PFSK-1 (cell line): Measurements from ENCODE around the gene HS3ST3B1. TPM values are rescaled to one million over a fixed set of nuclear protein-coding genes. Genes with fewer than 3 reads are reported as not detected.
A peak's percentile ranks its signal among the peaks of the same experiment; 100 is the strongest.

Experiments used
- FOXP2 ChIP-seq: optimal IDR thresholded peaks from 2 replicates; pipeline ENCODE3; 2011; ENCODE audit warnings: borderline replicate concordance, control low read depth, inconsistent platforms; ENCODE audit not compliant: insufficient read depth; ENCODE audit errors: extremely low read length, extremely low read depth
- POLR2AphosphoS5 ChIP-seq: IDR thresholded peaks from 2 replicates; pipeline ENCODE4 v1.6.1; 2012; ENCODE audit warnings: low read depth, mild to moderate bottlenecking, control low read depth, low read length, moderate library complexity
- SIN3A ChIP-seq: IDR thresholded peaks from 2 replicates; pipeline ENCODE4 v1.6.1; 2012; ENCODE audit warnings: mild to moderate bottlenecking, low read length, moderate library complexity, borderline replicate concordance; ENCODE audit not compliant: insufficient read depth
- TAF1 ChIP-seq: IDR thresholded peaks from 2 replicates; pipeline ENCODE4 v1.6.1; 2012; ENCODE audit warnings: low read length, control low read depth, borderline replicate concordance; ENCODE audit not compliant: insufficient read depth
- polyA plus RNA-seq: library from polyadenylated mRNA; unstranded; fragments of >200 nt; gene quantifications from one replicate; pipeline ENCODE4 v1.2.1, GENCODE V29; 2012; ENCODE audit warnings: low read depth, missing spikeins; ENCODE audit not compliant: insufficient read length
- TF ChIP-seq, protein P1 (sequence below), 2 experiments: IDR thresholded peaks; 2 replicates each; pipeline versions ENCODE4 v1.6.1 to v1.8.0; 2011 to 2012; ENCODE audit warnings: low read depth in 2 of 2, low read length in 2 of 2, control low read depth in 1 of 2, inconsistent platforms in 1 of 2, mild to moderate bottlenecking in 1 of 2, moderate library complexity in 1 of 2; ENCODE audit not compliant: insufficient read depth in 1 of 2

HS3ST3B1 gene
- 3.2 TPM for polyA plus RNA-seq

DNA sequence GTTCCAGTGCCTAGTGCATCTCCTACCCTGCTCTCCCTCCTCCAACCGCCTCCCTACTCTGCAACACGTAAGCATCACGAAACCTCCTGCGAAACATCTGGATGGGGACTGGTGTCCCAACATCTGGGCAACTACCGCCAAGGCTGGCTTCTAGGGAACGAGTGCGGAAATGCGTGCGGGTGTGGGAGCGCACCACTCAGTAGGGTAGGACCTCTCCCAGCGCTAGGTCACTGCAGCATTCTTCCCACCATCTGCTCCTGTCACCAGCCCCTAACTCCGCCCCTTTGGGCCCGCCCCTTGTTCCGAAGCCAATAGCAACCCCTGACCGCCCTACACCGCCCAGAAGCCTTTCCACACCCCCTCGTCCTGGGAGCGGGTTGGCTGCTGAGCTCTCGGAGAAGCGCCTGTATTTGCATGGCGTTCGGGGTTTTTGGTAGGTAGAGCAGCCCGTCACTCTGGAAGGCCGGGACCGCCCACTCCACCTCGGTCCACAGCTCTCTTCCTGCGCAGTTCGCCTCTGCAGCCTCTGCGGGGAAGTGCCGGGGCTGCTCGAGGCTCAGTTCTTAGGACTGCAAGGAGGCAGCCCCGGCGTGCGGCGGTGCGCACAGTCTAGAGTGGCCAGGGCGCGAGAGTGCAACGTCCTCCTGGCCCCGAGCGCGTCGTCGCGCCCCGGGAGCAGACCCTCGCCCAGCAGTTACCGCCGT is at the start of gene HS3ST3B1:
Gene HS3ST3B1 (plus strand): TSS at position 507 of the 704 bp plus-strand sequence. CDS start 438 bp downstream, outside the sequence.
- TF ChIP-seq SIN3A (peak; percentile 48; the same call in 1 of the 2 replicates), TAF1 (peak; percentile 96), FOXP2 (peak; percentile 71), POLR2AphosphoS5 (peak; percentile 95)
- TF ChIP-seq, protein P1, sequence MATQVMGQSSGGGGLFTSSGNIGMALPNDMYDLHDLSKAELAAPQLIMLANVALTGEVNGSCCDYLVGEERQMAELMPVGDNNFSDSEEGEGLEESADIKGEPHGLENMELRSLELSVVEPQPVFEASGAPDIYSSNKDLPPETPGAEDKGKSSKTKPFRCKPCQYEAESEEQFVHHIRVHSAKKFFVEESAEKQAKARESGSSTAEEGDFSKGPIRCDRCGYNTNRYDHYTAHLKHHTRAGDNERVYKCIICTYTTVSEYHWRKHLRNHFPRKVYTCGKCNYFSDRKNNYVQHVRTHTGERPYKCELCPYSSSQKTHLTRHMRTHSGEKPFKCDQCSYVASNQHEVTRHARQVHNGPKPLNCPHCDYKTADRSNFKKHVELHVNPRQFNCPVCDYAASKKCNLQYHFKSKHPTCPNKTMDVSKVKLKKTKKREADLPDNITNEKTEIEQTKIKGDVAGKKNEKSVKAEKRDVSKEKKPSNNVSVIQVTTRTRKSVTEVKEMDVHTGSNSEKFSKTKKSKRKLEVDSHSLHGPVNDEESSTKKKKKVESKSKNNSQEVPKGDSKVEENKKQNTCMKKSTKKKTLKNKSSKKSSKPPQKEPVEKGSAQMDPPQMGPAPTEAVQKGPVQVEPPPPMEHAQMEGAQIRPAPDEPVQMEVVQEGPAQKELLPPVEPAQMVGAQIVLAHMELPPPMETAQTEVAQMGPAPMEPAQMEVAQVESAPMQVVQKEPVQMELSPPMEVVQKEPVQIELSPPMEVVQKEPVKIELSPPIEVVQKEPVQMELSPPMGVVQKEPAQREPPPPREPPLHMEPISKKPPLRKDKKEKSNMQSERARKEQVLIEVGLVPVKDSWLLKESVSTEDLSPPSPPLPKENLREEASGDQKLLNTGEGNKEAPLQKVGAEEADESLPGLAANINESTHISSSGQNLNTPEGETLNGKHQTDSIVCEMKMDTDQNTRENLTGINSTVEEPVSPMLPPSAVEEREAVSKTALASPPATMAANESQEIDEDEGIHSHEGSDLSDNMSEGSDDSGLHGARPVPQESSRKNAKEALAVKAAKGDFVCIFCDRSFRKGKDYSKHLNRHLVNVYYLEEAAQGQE (IDR thresholded peaks at IDR 0.05; ENCODE audit: insufficient read depth in 1 of 2, low read depth in 2 of 2, low read length in 2 of 2): peak in 1 of 2 experiments; percentile 66; a peak in 1 of 4 replicates

GRCh38 chr17:14261406-14261805 is 39.5 kb upstream of the HS3ST3B1 start:
- no peak for TF ChIP-seq SIN3A
- no peak for TF ChIP-seq TAF1
- TF ChIP-seq, protein P1 (IDR thresholded peaks at IDR 0.05; ENCODE audit: insufficient read depth in 1 of 2, low read depth in 2 of 2, low read length in 2 of 2): no peak
- no peak for TF ChIP-seq FOXP2
- TF ChIP-seq POLR2AphosphoS5: no peak

- TF ChIP-seq FOXP2 (no peak), SIN3A (no peak), POLR2AphosphoS5 (no peak), TAF1 (no peak)
- TF ChIP-seq, protein P1 (IDR thresholded peaks at IDR 0.05; ENCODE audit: insufficient read depth in 1 of 2, low read depth in 2 of 2, low read length in 2 of 2): no peak
Measured at GRCh38 chr17:14268264-14268663, 32.6 kb upstream of the HS3ST3B1 start.

GRCh38 chr17:14269473-14269872 is 31.4 kb upstream of the HS3ST3B1 start:
- TF ChIP-seq, protein P1 (IDR thresholded peaks at IDR 0.05; ENCODE audit: insufficient read depth in 1 of 2, low read depth in 2 of 2, low read length in 2 of 2): no peak
- no peak for TF ChIP-seq POLR2AphosphoS5
- no peak for TF ChIP-seq FOXP2
